Activated T-helper 1 cell treated with anti-CD3 and anti-CD28 coated beads, Interleukin-2, amount 50 U/mL, for 16 hours (primary cell): Measurements from ENCODE around the gene FOXA2.

Source experiments
- DNase-seq, 2 donors: peaks; one replicate each; pipeline ENCODE4 v3.0.0-alpha.2; 2020; ENCODE audit warnings: low read depth in 1 of 2, low spot score in 1 of 2

Gene FOXA2

DNA sequence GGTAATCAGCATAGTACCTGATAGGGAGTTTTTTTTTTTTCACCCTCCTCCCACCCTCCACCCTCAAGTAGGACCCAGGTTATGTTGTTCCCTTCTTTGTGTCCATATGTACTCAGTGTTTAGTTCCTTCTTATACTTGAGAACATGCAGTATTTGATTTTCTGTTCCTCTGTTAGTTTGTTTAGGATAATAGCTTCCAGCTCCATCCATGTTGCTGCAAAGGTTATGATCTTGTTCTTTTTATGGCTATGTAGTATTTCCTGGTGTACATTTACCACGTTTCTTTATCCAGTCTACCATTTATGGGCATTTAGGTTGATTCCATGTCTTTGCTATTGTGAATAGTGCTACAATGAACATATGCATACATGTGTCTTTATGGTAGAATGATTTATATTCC, 41.9 kb downstream of the FOXA2 start:
- no peak for DNase-seq

DNA sequence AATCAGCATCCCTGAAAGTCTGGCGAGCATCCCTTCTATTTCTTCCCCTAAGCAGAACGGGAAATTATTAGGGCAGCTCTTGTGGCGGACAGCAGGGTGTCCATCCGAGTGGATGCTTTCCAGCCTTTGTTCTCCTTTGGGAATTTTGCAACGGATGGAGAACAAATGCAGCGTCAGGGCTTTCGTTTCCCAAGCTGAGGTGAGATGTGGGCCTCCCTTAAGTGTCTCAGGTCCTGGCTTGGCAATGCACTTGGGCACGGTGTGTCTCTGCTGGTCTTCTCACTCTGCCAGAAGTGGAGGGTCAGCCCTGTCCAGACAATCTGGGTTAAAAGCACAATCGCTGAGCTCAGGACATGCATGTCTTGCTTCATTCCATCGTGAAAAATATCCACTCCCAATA, 43.5 kb downstream of the FOXA2 start:
- no peak for DNase-seq

DNA sequence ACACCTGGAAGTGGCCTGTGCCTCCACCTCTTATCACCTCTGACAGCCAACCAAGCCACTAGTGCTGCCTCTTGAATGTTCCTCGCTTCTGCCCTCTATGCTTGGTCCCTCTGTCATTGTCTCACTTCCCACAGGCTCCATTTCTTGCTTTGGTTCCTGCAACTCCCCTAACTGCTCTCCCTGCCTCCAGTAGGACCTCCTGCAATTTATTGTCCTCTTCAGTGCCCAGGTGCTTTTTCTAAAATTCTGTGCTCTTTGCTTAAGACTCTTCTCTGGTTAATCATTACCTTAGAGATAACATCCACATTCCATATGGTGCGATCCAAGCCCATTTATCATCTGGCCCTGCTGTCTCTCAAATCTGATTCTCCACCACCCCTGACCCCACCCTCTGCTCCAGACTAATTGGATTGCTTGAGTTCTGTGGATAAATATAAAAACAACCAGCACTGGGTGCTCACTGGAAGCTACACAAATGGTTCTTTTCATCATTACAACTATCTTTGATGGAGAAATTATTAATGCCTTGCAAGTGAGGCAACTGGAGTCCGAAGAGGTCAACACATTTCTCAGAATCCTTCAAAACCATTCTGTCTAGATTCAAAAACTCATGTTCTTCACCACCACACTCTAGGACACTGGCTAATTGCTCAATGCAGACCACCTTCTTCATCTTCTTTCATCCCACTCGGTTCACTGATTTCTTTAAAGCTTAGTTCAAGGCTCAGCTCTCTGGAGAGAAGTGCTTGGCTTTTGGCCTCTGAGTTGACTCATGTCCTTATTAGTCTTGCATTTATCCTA, 47.2 kb downstream of the FOXA2 start:
- DNase-seq = no peak

DNA sequence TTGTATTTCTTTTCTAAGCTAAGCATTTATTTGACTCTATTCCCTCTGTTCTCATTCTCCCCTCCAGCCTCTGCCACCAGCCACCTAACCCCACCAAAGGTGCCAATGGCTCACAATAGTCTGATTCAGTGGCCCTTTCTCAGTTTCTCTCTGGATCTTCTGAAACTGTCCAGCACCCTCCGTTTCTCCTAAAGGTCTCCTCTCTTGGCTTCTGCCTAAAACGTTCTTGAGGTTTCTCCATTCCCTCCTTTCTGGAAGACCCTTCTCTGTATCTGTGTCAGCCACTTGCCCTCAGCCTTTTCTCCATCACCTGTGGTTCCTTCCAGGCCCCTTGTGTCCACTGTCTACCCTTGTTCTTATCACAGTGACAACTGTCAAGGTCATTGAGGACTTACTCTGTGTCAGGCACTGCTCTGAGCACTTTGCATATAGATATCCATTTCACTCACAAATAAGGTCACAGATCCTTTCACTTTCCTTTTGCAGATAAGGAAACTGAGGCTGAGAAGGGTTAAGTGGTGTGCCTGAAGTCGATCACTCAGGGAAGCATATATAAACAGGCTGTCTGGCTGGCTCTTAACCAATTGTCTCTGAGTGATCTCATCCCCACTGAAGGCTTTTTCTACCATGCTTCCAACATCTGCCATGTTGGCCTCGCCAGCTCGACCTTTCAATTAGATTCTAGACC, 48.1 kb downstream of the FOXA2 start:
- no peak for DNase-seq

DNA sequence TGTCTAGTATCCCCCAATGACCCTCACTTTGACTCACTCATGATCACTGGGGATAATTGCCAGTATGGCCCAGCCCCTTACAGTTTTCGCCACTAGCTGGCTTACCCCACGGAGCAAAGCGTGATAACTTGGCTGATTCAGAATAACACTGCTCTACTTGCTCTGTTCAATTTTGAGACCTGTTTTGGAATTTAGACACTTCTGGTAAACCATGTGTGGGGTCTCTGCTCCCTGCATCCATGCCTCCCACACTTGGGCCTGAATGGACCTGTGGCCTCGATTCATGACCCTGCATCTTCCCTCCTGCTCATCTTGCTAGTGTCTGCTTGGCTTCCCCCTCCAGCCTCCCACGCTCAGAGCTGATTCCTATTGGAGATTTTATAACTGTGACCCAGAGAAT, 48.9 kb downstream of the FOXA2 start:
- DNase-seq = no peak

DNA sequence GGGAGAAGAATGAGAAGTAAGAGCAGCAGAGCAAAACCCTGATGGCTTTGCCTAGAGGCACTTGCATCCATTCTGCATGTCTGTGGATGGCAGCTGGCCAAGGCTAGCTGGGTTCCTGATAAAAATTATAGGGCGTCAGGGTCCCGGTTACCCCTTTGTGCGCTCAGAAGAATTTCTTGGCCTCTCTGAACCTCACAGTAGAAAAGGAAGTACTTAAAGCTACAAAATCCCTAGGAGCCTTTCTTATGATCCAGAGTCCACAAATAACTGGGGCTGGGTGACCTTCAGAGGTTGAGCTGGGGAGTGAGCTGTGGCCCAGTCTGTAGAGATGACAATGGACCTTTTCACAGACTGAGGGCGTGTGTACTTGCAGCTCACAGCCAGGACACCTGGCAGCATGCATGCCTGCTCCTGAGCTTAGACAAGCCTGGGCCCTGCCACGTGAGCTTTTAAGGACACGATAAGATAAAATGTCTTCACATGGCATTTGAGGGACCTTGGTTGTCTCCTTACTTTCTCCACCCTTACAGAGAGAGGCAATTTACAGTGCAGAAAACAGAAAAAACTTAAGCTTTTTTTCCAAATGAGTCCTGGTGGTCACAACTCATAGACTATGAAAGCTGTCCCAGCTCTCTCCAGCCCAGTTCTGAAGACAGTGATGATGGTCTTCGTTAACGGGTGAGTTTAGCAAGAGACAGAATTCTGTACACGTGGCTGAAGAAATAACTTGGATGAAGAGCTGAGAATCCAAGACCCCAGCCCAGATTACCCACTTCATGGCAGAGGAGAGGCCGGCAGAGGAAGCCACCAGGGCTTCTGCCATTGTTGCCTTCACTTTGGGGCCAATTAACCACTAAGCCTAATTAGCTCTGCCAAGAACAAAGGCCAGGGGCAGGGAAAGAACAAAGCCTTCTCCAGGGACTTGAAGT, 50.3 kb downstream of the FOXA2 start:
- no peak for DNase-seq

DNA sequence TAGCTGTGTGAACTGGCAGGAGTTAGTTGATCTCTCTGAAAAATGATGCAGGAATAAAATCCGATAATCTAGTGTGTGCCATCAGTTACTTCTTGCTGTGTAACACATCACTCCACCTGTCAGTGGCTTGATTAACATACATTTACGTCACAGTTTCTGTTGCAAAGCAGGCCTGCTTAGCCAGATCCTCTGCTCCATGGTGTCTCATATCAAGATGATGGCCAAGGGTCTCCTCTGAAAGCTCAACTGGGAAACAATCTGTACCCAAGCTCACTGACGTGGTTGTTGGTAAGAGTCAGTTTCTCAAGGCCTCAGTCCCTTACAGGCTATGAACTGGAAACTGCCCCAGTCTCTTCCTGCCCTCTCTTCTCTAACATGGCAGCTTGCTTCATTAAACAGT, 51.8 kb downstream of the FOXA2 start:
- no peak for DNase-seq

DNA sequence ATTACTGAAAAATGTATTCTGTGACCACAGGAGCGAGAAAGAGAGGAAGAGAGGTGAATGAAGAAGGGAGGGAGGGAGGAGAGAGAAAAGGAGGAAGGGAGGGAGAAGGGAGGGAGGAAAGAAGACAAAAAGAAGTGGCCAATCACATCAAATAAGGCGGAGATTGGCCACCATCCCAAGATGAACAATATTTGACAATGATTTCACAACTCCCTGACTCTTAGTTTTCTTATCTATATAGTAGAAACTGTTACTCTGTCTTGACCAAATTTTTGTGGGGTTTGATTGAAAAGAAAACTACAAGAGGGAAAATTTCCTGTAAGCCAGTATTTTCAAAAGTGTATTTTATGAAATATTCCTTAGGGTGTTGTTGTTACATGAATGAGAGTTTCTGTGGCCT, 52.6 kb downstream of the FOXA2 start:
- no peak for DNase-seq

DNA sequence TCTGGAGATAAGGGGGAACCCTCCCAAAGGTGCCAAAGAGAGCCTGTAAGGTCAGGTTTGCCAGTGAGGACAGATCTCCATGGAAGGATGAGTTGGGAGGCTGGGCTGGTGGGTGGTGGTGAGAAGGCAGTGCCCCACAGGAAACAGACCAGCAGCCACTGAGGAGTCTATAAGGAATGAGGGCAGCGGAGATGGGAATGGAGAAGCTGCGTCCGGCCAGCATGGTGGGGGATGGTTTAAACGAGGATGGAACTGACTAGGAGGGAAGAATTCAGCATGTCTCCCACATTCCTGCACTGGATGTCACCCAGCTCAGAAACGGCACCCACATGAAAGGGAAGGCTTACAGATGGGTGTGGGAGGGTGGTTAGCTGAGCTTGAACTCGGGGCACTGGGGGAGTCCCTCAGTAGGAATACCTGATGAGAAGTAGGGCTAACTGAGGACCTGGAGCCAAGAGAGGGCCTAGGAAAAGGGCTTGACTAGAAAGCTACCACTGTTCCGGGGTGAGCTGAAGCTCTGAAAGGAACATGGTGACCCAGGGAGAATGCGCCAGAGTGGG, 53.2 kb downstream of the FOXA2 start:
- no peak for DNase-seq
